ENCODE data around the gene TRIO.

TRIO gene

DNA sequence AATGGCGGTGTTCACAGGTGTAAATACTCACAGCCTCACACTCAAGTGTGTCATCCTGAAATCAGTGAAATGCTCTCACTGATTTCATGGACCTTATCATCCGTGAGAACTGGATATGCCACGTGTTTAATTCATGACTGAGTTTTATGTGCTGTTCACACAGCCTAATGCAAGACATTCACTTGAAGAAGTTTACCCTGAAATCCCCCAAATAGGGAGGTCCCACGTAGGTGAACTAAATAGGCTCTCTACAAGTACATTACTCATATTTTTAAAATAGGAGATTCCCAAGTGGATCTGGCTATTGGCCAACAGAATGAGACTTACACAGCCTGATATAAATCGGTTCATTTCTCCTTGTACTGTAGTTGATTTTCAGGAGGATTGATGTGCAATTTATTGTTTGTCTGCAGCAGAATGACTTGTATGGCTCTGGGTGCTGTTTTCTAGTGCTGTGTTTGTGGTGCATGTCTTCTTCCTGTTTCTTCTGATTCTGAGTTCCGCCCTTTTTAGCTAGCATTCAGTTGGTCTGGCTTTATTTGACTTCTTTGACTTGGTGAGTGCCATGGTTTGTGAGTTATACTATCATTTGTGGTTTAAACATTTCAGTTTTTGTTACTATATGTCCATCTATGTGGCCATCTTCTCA lies 25.1 kb downstream of the TRIO start:
- DNase-seq (ENCODE audit: low spot score), result no peak

- DNase-seq (ENCODE audit: low spot score), result no peak
Observed at GRCh38 chr5:14168793-14169262, 25.7 kb downstream of the TRIO start.

DNA sequence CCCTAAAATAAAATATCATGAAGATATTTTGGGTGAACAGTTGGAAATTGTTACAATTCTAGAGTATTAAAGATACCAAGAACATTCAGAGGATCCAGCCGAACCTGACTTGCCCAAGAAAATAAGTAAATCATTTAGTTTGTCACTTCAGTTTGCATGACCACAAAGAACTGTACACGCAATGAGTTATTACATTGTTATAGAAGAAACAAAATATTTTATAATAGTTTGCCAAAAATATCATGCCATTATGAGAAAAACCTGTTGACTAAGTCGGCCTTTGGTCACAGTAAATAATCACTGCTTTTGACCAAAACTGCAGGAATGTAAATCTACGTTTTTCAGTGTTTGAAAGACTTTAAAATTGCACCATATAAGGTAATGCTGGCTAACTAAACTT lies 27.9 kb downstream of the TRIO start:
- DNase-seq (ENCODE audit: low spot score), result no peak

DNA sequence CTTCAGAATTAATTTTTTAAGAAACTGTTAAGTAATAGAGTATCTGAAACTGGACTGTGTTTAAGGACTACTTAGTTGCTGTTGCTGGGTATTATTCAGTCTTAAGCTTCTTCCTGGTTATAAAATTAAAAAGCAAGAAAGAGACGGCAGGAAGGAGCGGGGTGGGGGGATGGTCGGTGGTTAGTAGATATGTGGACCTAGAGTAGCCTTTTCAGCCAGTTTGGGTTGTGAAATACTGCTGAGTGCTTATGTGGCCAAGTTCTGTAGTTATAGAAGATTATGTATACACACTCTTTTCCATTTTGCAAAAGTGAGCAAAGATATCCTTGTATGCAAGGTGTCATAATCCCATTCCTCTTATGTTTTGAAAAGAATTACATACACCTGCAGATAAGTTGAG lies 28.5 kb downstream of the TRIO start:
- DNase-seq (ENCODE audit: low spot score), result no peak

DNA sequence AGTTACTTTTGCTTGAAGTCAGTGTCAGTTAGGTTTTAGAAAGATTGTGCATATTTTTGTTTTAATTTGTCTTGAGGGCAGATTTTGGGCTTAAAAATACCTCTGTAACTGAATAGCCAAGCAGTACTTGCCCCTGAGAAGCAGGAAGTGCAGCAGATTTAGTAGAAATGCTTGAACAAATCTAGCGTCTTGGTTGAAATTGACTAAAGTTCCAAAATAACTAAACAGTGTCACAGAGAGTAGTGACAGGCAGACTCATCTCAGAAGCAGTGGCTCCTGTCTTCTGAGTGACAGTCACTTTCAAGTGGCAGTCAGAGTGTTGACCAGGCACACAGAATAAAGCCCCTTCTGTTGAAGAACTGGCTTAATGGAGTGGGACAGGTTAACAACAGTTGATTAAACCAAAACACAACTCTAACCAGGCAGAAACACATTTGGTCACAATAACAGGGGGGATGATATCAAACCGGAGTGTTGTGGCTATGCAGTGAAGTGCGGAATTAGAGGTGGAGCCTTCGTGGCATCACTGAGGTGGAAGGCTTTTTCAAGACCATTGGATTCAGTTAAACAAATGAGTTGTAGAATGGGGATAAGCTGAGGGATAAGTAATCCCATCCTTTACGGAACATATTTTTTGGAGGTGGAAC lies 29.1 kb downstream of the TRIO start:
- no peak for DNase-seq (ENCODE audit: low spot score)

GRCh38 chr5:14173377-14174229 lies 30.5 kb downstream of the TRIO start:
- peak; percentile 7 for DNase-seq (ENCODE audit: low spot score)

GRCh38 chr5:14174230-14174636 lies 31.1 kb downstream of the TRIO start:
- no peak for DNase-seq (ENCODE audit: low spot score)

DNA sequence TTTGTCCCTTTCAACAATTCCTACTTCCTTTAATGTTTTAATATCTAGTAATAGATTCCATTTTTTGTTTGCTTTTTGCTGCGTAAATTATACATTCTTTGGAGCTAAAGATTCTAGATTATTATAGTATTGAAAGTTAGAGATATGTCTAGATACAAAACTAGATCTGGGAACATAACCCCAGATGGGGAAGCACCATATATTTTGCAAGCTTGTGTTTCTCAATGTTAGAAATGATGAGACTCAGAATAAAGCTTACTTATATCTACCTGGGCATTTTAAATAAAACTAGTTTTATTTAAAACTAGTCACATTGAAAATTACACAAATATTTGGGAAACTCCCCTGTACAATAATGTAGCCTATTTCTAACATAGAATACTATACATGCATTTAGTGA lies 32.2 kb downstream of the TRIO start:
- DNase-seq (ENCODE audit: low spot score), result no peak

DNA sequence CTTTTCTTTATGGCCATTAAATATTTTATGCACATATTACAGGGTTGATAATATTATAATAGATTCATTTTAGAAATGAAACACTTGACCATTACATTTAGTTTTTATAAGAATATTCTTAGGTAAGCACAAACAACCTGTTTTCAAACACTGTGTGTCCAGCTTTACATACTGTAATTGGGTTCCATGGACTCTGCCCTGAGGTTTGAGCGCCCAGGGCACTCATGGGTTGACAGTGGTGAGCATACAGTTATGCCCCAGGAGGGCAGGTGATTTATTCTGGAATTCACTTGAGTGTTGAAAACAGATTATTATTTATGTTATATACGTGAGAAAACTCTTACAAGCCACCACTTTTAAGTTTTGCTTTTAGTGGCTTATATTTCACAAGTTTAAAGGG lies 33.7 kb downstream of the TRIO start:
- DNase-seq (ENCODE audit: low spot score), result no peak

DNA sequence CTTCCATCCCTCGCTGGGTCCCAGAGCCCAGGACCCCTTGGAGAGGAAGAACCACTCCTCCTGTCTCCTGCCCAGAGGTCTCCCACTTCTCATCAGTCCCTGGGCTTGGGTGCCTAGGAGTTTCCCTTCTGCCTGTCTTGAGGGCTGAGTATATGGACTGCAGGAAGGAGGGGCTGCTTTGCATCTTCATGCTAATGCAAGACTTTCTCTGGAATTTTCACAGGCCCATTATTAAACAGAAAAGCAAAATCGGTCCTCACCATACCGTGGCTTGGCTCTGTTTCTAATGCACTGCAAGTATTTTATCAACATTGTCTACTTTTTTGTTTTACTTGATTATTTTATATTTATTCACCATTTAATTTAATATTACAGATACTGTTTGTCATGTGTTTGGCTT lies 34.5 kb downstream of the TRIO start:
- no peak for DNase-seq (ENCODE audit: low spot score)

- no peak for DNase-seq (ENCODE audit: low spot score)
Observed at GRCh38 chr5:14178091-14178490, 34.9 kb downstream of the TRIO start.

- no peak for DNase-seq (ENCODE audit: low spot score)
Observed at GRCh38 chr5:14178671-14179211, 35.6 kb downstream of the TRIO start.

GRCh38 chr5:14179446-14179845 lies 36.3 kb downstream of the TRIO start:
- DNase-seq (ENCODE audit: low spot score), result no peak

- no peak for DNase-seq (ENCODE audit: low spot score)
Observed at GRCh38 chr5:14180437-14180836, 37.3 kb downstream of the TRIO start.

DNA sequence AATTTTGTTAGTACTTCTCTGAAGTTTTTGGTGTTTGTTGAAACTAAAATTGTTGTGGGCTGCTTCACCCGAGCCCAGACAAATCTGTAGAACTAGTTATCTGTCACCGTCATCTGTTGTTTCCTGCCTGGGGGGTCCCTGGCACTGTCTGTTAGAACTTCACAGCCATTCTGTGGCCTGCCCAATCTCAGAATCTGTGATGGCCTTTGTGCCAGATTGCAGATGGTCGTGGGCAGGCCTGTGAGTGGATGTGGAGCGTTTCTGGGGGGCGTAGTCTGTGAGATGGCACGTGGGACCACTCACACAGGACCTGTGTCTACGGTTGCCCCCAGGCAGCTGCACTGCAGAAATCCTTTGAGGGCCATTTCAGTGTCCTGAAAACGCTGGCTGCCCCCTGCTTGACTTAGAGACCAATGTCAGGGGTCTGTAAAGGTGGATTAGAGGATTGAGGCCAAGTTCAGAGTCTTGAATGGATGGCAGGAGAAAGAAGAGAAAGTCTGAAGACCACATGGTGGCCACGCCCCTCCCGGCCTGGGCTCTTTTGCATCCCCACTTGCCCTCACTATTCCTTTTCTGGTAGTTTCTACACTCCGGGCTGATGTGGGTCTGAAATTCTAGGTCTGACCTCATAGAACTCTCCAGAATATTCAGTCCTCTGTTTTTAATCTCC lies 38.3 kb downstream of the TRIO start:
- no peak for DNase-seq (ENCODE audit: low spot score)

DNA sequence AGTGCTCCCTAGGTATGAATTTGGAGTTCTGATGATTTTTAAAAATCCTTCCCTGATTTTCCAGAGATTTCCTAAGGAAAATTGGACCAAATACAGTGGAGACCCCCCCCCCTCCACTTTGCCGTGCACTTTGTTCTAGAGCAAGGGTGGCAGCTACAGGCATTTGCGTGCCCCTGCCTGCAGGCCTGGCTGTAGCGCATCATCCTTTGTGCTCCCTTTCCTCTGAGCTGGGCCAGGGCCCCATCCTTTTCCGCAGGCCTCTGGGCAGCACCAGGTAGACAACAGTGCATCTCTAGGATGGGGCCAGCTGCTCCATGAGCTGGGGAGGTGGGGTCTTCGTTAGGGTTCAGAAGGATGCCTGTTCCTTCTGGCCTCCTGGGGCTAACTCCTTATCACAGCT lies 39.6 kb downstream of the TRIO start:
- DNase-seq (ENCODE audit: low spot score), result no peak

- DNase-seq (ENCODE audit: low spot score), result no peak
Observed at GRCh38 chr5:14183187-14183939, 40.2 kb downstream of the TRIO start.

- DNase-seq (ENCODE audit: low spot score), result no peak
Observed at GRCh38 chr5:14184082-14184481, 40.9 kb downstream of the TRIO start.

GRCh38 chr5:14184725-14185124 lies 41.6 kb downstream of the TRIO start:
- no peak for DNase-seq (ENCODE audit: low spot score)

- DNase-seq (ENCODE audit: low spot score), result no peak
Observed at GRCh38 chr5:14185326-14186058, 42.4 kb downstream of the TRIO start.
